ENCODE measurements around the gene VPREB1. TPM values are rescaled to one million over a fixed set of nuclear protein-coding genes. Genes with fewer than 3 reads are reported as not detected.
"Not testable (repeated sequence)": the region's sequence is repeated elsewhere in the genome, so short reads cannot be mapped to it uniquely, and the experiment has no call there.

The VPREB1 gene
- total and polyA plus RNA-seq, 2 of the 4 experiments (the other 2 are of a cell fraction), result not detected

- BruUV-seq (replicated peaks); H4K91ac ChIP-seq (ENCODE audit: insufficient read depth, low read depth, low read length); DNase-seq; H3K23ac ChIP-seq (ENCODE audit: low read depth, low read length); H3K79me1 ChIP-seq (ENCODE audit: low read depth in 1 of 2, low read length in 2 of 2); H3K4me3 ChIP-seq (ENCODE audit: insufficient read depth, low read depth, low read length); H2BK20ac ChIP-seq (ENCODE audit: low read depth, low read length); H2AFZ ChIP-seq (replicated peaks; ENCODE audit: low read length, poor library complexity); H3K14ac ChIP-seq (replicated peaks; ENCODE audit: low read depth, low read length); H2AK9ac ChIP-seq (replicated peaks; ENCODE audit: low read depth, low read length, poor library complexity); intact Hi-C loops (cut with micrococcal nuclease); H2AK5ac ChIP-seq (ENCODE audit: low read depth, low read length); H3K9me1 ChIP-seq (ENCODE audit: insufficient read depth, low read length); H2BK120ac ChIP-seq (ENCODE audit: low read depth, low read length); H2BK15ac ChIP-seq (ENCODE audit: low read depth, low read length); H3K27ac ChIP-seq (ENCODE audit: insufficient read depth, low read length); POLR2A ChIA-PET (ENCODE audit: unreplicated experiment); CTCF ChIA-PET; ATAC-seq (ENCODE audit: low read depth); H4K8ac ChIP-seq (ENCODE audit: low read depth in 2 of 2, low read length in 2 of 2); dilution Hi-C loops (cut with HindIII; ENCODE audit: low sequenced_read_pairs, unreplicated experiment); H3K36me3 ChIP-seq (ENCODE audit: control insufficient read depth, insufficient read depth, low read length); H4K20me1 ChIP-seq (ENCODE audit: insufficient read depth, low read length); H2BK5ac ChIP-seq (ENCODE audit: low read depth, low read length, poor library complexity, severe bottlenecking); H3K9ac ChIP-seq (ENCODE audit: low read depth, low read length); H3K56ac ChIP-seq (ENCODE audit: extremely low read depth, insufficient read depth, low read length); H3K27me3 ChIP-seq (ENCODE audit: control insufficient read depth, insufficient read depth, low read length); H3K4me1 ChIP-seq (ENCODE audit: control insufficient read depth, insufficient read depth, low read length); in situ Hi-C loops (cut with MboI; ENCODE audit: low sequenced_read_pairs); H3K18ac ChIP-seq (ENCODE audit: low read depth, low read length); H3K4me2 ChIP-seq (ENCODE audit: low read depth, low read length); H3K4ac ChIP-seq (ENCODE audit: low read depth, low read length); H3K9me3 ChIP-seq (ENCODE audit: control insufficient read depth, insufficient read depth, low read length); H4K5ac ChIP-seq (ENCODE audit: low read depth, low read length): not testable (repeated sequence)
- 82 to 100% methylated on average over 2 to 5 of the region's 5 CpGs for WGBS, 2 experiments (ENCODE audit: extremely low coverage in 2 of 2, insufficient read length in 1 of 2)
Measured at GRCh38 chr22:22287106-22287626, 42.6 kb downstream of the VPREB1 start.

- POLR2A ChIA-PET (ENCODE audit: unreplicated experiment); CTCF ChIA-PET; H3K23ac ChIP-seq (ENCODE audit: low read depth, low read length); H3K36me3 ChIP-seq (ENCODE audit: control insufficient read depth, insufficient read depth, low read length); H2AK9ac ChIP-seq (replicated peaks; ENCODE audit: low read depth, low read length, poor library complexity); H2BK15ac ChIP-seq (ENCODE audit: low read depth, low read length); H3K9ac ChIP-seq (ENCODE audit: low read depth, low read length); H3K27ac ChIP-seq (ENCODE audit: insufficient read depth, low read length); H3K4ac ChIP-seq (ENCODE audit: low read depth, low read length); H3K9me3 ChIP-seq (ENCODE audit: control insufficient read depth, insufficient read depth, low read length); H3K27me3 ChIP-seq (ENCODE audit: control insufficient read depth, insufficient read depth, low read length); H3K79me1 ChIP-seq (ENCODE audit: low read depth in 1 of 2, low read length in 2 of 2); H3K14ac ChIP-seq (replicated peaks; ENCODE audit: low read depth, low read length); H2BK120ac ChIP-seq (ENCODE audit: low read depth, low read length); H4K20me1 ChIP-seq (ENCODE audit: insufficient read depth, low read length); H3K18ac ChIP-seq (ENCODE audit: low read depth, low read length); in situ Hi-C loops (cut with MboI; ENCODE audit: low sequenced_read_pairs); intact Hi-C loops (cut with micrococcal nuclease); DNase-seq; H2BK5ac ChIP-seq (ENCODE audit: low read depth, low read length, poor library complexity, severe bottlenecking); dilution Hi-C loops (cut with HindIII; ENCODE audit: low sequenced_read_pairs, unreplicated experiment); H2AK5ac ChIP-seq (ENCODE audit: low read depth, low read length); ATAC-seq (ENCODE audit: low read depth); H4K8ac ChIP-seq (ENCODE audit: low read depth in 2 of 2, low read length in 2 of 2); H4K5ac ChIP-seq (ENCODE audit: low read depth, low read length); BruUV-seq (replicated peaks); H3K4me1 ChIP-seq (ENCODE audit: control insufficient read depth, insufficient read depth, low read length); H4K91ac ChIP-seq (ENCODE audit: insufficient read depth, low read depth, low read length); H3K4me3 ChIP-seq (ENCODE audit: insufficient read depth, low read depth, low read length); H2AFZ ChIP-seq (replicated peaks; ENCODE audit: low read length, poor library complexity); H3K9me1 ChIP-seq (ENCODE audit: insufficient read depth, low read length); H3K56ac ChIP-seq (ENCODE audit: extremely low read depth, insufficient read depth, low read length); H3K4me2 ChIP-seq (ENCODE audit: low read depth, low read length); H2BK20ac ChIP-seq (ENCODE audit: low read depth, low read length): not testable (repeated sequence)
- 90% methylated on average over 2 of the region's 8 CpGs; no CpG with 5 or more reads in 1 of the 2 experiments for WGBS, 2 experiments (ENCODE audit: extremely low coverage in 2 of 2, insufficient read length in 1 of 2)
Measured at GRCh38 chr22:22289666-22290065, 45.1 kb downstream of the VPREB1 start.
